Measurements from ENCODE around the gene CMKLR1.

DNA sequence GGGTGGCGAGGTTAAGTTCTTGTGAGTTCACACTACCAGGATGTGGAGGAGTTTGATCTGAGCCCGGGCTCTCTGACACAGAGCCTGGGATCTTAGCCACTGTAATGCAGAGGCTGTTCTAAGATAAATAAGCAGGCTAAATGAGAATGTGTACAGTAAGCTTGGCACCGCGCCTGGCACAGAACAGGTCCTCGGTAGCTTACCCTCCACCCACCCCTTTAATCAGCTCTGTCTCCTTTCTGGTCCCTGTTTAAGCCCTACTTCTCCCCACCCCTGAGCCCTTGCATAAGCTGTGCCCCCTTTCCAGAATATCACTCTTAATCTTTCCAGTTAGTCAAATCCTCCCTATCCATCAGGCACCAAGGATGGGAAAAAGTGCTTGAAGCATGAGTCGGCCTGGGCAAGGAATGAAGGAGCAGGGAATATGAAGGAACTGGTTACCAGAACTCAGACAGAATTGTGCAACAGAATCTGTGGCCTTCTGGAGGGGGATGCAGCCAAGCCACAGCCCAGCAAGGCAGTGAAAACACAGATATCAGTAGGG, 32.8 kb upstream of the CMKLR1 start:
- no peak for TF ChIP-seq CTCF (IDR thresholded peaks at IDR 0.05)
- no peak for TF ChIP-seq EZH2 (IDR thresholded peaks at IDR 0.05)

Measured in neural progenitor cell (in vitro differentiated cells).